Anterior cingulate cortex (tissue), 58 donors: ENCODE measurements around the gene HACE1.
"Not testable (repeated sequence)": the region's sequence is repeated elsewhere in the genome, so short reads cannot be mapped to it uniquely, and the experiment has no call there.

Source experiments
- DNase-seq, 58 donors: peaks; one replicate each; lab custom pipeline; 2025; lab: John Stamatoyannopoulos, UW

The HACE1 gene

GRCh38 chr6:104829183-104829958, 30.3 kb downstream of the HACE1 start:
- DNase-seq, result no peak

- no peak for DNase-seq
Observed at GRCh38 chr6:104828478-104828877, 31.2 kb downstream of the HACE1 start.

DNA sequence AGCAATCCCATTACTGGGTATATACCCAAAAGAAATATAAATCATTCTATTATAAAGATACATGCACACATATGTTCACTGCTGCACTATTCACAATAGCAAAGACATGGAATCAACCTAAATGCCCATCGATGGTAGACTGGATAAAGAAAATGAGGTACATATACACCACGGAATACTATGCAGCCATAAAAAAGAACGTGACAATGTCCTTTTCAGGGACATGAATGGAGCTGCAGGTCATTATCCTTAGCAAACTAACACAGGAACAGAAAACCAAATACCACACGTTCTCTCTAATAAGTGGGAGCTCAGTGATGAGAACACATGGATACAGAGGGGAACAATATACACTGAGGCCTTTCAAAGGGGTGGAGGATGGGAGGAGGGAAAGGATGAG, 38.9 kb downstream of the HACE1 start:
- DNase-seq, result not testable (repeated sequence)

DNA sequence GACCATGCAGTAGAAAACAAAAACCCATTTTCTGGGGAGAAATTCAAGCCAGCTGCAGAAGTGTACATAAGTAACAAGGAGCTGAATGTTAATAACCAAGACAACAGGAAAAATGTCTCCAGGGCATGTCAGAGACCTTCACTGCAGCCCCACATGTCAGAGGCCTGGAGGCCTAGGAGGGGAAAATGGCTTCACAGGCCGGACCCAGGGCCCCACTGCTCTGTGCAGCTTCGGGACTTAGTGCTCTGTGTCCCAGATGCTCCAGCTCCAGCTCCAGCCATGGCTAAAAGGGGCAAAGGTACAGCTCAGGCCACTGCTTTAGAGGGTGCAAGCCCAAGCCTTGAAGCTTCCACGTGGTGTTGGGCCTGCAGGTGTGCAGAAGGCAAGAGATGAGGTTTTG, 43.6 kb downstream of the HACE1 start:
- DNase-seq, result no peak

- DNase-seq, result no peak
Observed at GRCh38 chr6:104814743-104815142, 45.0 kb downstream of the HACE1 start.

GRCh38 chr6:104813552-104813951, 46.2 kb downstream of the HACE1 start:
- no peak for DNase-seq

DNA sequence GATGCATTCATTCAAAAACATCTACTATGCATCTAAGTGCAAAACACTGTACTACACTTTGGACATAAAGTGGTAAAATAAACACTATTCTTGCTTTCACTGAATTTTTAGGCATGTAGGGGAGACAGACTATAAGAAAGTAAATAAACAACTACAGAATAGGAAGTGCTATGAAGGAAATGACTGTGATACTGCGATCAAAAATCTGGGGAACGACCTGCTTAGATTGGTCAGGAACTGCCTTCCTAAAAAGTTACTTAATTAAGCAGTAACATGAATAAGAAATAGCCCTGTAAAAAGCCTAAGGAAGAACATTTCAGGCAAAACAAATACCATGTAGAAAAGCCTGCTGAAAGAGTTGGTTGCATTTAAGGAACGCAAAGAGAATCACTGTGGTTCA, 50.6 kb downstream of the HACE1 start:
- DNase-seq, result no peak

DNA sequence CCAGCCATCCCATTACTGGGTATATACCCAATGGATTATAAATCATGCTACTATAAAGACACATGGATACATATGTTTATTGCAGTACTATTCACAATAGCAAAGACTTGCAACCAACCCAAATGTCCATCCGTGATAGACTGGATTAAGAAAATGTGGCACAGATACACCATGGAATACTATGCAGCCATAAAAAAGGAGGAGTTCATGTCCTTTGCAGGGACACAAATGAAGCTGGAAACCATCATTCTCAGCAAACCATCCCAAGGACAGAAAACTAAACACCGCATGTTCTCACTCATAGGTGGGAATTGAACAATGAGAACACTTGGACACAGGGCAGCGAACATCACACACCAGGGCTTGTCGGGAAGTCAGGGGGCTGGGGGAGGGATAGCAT, 54.4 kb downstream of the HACE1 start:
- DNase-seq, result not testable (repeated sequence)

DNA sequence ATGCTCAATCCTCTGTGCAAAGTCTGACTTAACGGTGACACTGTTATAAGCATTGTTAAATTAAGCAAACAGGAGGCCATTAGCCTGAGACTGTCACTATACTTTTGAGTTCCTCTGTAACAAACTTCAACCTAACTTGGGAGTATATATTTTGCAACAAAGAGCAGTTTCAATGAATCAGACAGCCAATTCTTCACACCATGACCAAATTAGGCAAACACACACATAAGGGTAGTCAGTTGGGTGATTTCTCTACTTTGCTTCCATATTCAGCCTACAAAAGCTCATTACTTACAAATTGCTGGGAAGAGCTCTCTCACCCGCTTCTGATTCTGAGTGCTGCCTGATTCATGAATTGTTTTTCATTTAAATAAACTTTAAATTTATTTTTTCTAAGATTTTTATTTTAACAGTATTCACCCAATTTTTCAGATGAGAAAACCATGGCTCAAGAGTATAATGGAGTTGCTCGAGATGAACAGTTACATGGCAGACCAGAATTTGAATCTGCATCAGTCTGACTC, 60.5 kb downstream of the HACE1 start:
- DNase-seq, result no peak

DNA sequence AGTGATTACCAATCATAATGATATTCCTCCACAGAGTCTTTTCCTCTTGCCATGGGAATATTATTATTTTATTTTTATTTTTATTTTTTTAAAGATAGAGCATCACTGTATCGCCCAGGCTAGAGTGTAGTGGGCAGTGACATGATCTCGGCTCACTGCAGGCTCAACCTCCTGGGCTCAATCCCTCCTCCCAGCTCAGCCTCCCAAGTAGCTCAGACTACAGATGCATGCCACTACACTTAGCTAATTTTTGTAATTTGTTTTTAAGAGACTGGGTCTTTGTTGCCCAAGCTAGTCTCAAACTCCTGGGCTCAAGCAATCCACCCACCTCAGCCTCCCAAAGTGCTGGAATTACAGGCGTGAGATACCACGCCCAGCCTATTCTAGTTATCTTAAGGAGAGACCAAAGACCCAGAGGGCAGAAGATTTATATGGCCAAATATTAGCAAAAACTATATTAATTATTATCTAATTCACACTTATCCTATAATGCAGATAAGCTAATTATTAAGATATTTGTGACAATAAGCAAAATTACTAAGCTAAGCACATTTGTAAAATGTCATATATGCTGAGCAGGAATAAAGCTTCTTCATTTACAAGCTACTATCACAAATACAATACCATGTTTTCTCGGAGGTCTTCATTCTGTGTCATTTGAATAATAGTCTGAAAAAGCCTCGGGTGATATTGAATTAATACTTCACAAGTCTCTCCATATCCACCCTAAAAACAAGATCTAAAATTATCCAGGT, 63.5 kb downstream of the HACE1 start:
- DNase-seq, result no peak

DNA sequence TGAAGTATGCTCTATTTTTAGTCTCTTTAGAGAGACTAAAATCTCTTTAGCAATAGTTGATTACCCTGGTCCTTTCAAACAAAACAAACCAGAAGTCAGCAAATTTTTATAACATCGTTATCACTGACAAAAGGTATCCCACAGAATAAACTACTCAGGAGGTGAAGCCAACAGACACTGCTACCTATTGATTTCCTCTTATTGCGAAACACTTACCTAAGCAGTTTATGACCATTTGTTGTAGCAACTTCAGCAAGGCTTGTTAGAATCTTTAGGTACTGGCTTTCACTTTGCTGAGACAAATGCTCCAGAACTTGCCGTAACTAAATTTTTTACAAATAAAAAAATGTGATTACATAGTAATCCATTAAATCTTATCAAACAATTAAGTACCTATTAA, 64.4 kb downstream of the HACE1 start:
- no peak for DNase-seq

DNA sequence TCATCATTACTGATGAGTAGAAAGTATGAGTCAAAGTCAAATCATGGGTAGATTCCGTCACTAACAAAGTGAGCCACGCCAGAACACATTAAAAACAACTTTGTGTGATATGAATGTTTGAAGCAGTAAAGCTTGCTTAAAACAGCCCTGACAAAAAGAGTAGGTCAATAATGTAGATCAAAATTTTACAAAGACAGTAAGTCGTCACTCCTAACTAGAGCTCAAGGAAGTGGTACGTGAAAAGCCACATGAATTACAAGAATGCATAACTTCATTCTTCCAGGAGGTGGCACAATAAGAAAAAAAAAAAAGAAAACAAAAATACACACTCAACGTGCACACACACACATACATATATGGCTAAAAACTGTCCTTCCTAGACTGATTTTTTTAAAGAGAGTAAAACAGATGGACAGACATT, 69.9 kb downstream of the HACE1 start:
- DNase-seq, result no peak

- no peak for DNase-seq
Observed at GRCh38 chr6:104788400-104788799, 71.3 kb downstream of the HACE1 start.

DNA sequence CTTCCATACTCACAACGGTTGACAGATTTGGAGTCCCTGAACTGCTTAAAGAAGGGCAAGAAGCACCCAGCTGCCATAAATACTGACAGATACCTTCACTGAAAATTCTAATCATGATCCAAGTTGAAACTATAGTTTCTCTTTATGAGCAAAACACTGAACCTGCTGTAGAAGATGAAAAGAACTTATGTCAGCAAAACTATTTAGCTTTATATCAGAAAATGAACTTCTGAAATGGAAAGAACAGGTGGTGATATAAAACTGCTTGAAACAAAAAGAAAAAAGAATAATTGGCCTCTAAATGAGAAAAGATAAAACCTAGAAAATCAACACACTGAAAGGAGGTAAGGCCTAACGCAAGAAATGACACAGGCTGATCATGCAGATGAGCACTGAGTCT, 72.4 kb downstream of the HACE1 start:
- DNase-seq, result no peak

GRCh38 chr6:104784884-104785283, 74.8 kb downstream of the HACE1 start:
- no peak for DNase-seq

- DNase-seq, result no peak
Observed at GRCh38 chr6:104771258-104771832, 88.4 kb downstream of the HACE1 start.

- DNase-seq, result no peak
Observed at GRCh38 chr6:104768906-104769305, 90.8 kb downstream of the HACE1 start.

- DNase-seq, result no peak
Observed at GRCh38 chr6:104766595-104766994, 93.1 kb downstream of the HACE1 start.

DNA sequence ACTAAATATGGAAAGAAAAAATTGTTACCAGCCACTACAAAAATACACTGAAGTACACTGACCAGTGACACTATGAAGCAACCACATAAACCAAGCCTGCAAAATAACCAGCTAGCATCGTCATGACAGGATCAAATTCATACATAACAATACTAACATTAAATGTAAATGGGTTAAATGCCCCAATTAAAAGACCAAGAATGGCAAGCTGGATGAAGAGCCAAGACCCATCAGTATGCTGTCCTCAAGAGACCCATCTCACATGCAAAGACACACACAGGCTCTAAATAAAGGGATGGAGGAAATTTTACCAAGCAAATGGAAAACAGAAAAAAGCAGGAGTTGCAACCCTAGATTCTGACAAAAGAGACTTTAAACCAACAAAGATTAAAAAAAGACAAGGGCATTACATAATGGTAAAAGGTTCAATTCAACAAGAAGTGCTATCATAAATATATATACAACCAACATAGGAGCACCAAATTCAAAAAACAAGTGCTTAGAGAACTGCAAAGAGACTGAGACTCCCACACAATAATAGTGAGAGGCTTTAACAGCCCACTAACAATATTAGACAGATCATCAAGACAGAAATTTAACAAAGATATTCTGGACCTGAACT, 104.8 kb downstream of the HACE1 start:
- no peak for DNase-seq

DNA sequence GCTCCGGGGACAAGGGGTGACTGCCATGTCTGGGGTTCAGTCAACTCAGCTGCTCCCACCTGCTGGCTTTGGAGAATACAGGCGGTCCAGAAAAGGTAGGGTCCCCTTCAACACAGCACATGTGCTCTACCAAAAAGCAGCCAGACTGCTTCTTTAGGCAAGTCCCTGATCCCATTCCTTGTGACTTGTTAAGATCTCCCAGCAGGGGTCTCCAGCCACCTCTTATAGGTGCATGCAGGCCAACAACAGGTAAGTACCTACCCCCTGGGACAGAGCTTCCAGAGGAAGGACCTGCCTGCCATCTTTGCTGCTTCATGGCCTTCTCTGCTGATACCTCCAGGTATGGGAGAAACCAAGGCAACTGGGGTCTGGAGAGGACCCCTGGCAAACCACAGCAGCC, 106.5 kb downstream of the HACE1 start:
- DNase-seq, result no peak

- DNase-seq, result no peak
Observed at GRCh38 chr6:104750449-104750848, 109.3 kb downstream of the HACE1 start.
